K562 (cell line): ENCODE data around the gene NOA1. TPM values are rescaled to one million over a fixed set of nuclear protein-coding genes. Genes with fewer than 3 reads are reported as not detected.

ENCODE experiments used
- ATAC-seq: fragments of 200-7000 bp; cut with Tn5 transposase; 3 replicates; pipeline ENCODE4 v1.9.1; 2020; ENCODE audit warnings: moderate library complexity
- BruUV-seq: library from RNA; stranded (reverse); fragments of 400-500 nt; replicated peaks from 2 replicates; lab custom pipeline; 2021; lab: Mats Ljungman, UMichigan
- CTCF ChIA-PET: fragments of 300-600 bp; formaldehyde crosslinking; extraction: SDS; loops from one replicate; lab custom pipeline; 2021; ENCODE audit warnings: low intra/inter-chr PET ratio; lab: Yijun Ruan, JAX
- POLR2A ChIA-PET: fragments of 300-600, 350-650 bp; sonication (Branson Sonifier 250); formaldehyde crosslinking; extraction: SDS; loops from one replicate; lab custom pipeline; 2021; ENCODE audit warnings: antibody characterized with exemption, inconsistent platforms; lab: Yijun Ruan, JAX
- DNase-seq, 4 experiments: peaks; one replicate each; pipeline versions ENCODE4 v3.0.0 to v3.0.0-alpha.2; 2011 to 2018; ENCODE audit warnings: low spot score in 3 of 4, mixed read lengths in 3 of 4; ENCODE audit errors: extremely low read depth in 1 of 4
- FAIRE-seq: peaks from 2 replicates; lab custom pipeline; 2011; peaks lifted over from hg19 to GRCh38; lab: Jason Lieb, UNC
- H2AFZ ChIP-seq: 2 replicates; pipeline ENCODE4 v1.6.0; 2011; ENCODE audit warnings: low read depth, low read length, control low read depth, inconsistent platforms
- H3K27ac ChIP-seq: fragments of 200-600 bp; 3 replicates; pipeline ENCODE4 v1.8.0; 2011; ENCODE audit warnings: low read depth, mild to moderate bottlenecking, control low read depth, inconsistent platforms, low read length, moderate library complexity, mixed read lengths; ENCODE audit errors: extremely low read depth
- H3K27me3 ChIP-seq, 2 experiments: fragments of 300-600 bp in 1 of 2; 2 replicates in 1 of 2; 3 replicates in 1 of 2; pipeline versions ENCODE4 v1.6.0 to v1.8.0; 2011; ENCODE audit warnings: inconsistent platforms in 2 of 2, low read length in 2 of 2, mild to moderate bottlenecking in 1 of 2, mixed read lengths in 1 of 2, moderate library complexity in 1 of 2; ENCODE audit not compliant: control insufficient read depth in 2 of 2, insufficient read depth in 2 of 2
- H3K36me3 ChIP-seq: fragments of 300-600 bp; 3 replicates; pipeline ENCODE4 v1.8.0; 2011; ENCODE audit warnings: mild to moderate bottlenecking, low read length, inconsistent platforms; ENCODE audit not compliant: control insufficient read depth, insufficient read depth
- H3K4me1 ChIP-seq, 2 experiments: fragments of 200-600 bp in 1 of 2; replicated peaks in 1 of 2; 2 replicates in 1 of 2; 3 replicates in 1 of 2; pipeline versions ENCODE4 v1.5.1 to v1.8.0; 2011; ENCODE audit warnings: inconsistent platforms in 2 of 2, low read length in 2 of 2, mild to moderate bottlenecking in 1 of 2, mixed read lengths in 1 of 2, moderate library complexity in 1 of 2; ENCODE audit not compliant: control insufficient read depth in 2 of 2, insufficient read depth in 2 of 2
- H3K4me2 ChIP-seq: 2 replicates; pipeline ENCODE4 v1.6.1; 2011; ENCODE audit warnings: low read length, control low read depth, inconsistent platforms, mixed read lengths; ENCODE audit not compliant: insufficient read depth
- H3K4me3 ChIP-seq: fragments of 200-600 bp; sonication (generic), shearing (Covaris generic); 2 replicates; pipeline ENCODE4 v1.5.1; 2016; ENCODE audit warnings: control low read depth, inconsistent platforms
- H3K79me2 ChIP-seq: fragments of 200-600 bp; 3 replicates; pipeline ENCODE4 v1.8.0; 2011; ENCODE audit warnings: low read length, inconsistent platforms; ENCODE audit not compliant: control insufficient read depth, insufficient read depth
- H3K9ac ChIP-seq, 2 experiments: 2 replicates each; pipeline versions ENCODE4 v1.6.0 to v1.6.1; 2011; ENCODE audit warnings: low read depth in 2 of 2, low read length in 2 of 2, control low read depth in 1 of 2, inconsistent platforms in 1 of 2, mild to moderate bottlenecking in 1 of 2, mixed read lengths in 1 of 2; ENCODE audit not compliant: insufficient read depth in 1 of 2
- H3K9me1 ChIP-seq: one replicate; pipeline ENCODE4 v1.6.0; 2011; ENCODE audit warnings: inconsistent platforms, mild to moderate bottlenecking, low read length, moderate library complexity; ENCODE audit not compliant: control insufficient read depth, insufficient read depth
- H3K9me3 ChIP-seq: replicated peaks from 2 replicates; pipeline ENCODE4 v1.5.1; 2011; ENCODE audit warnings: low read depth, low read length, inconsistent platforms; ENCODE audit not compliant: control insufficient read depth, insufficient read depth
- H4K20me1 ChIP-seq: replicated peaks from 2 replicates; pipeline ENCODE4 v1.6.1; 2011; ENCODE audit warnings: low read length, inconsistent platforms, mixed read lengths; ENCODE audit not compliant: control insufficient read depth, insufficient read depth
- ZNF407 ChIP-seq: fragments of 450-650 bp; IDR thresholded peaks from 2 replicates; pipeline ENCODE4 v1.6.1; 2016; ENCODE audit warnings: low read depth
- ZNF764 ChIP-seq: fragments of 250-450 bp; sonication (Bioruptor Pico); IDR thresholded peaks from 2 replicates; pipeline ENCODE4 v1.4.0; 2020; ENCODE audit warnings: low read depth, mild to moderate bottlenecking, moderate library complexity
- WGBS: fragments of 100-300 bp; shearing (Covaris generic); methylation state at CpG from one replicate; pipeline ENCODE4 v1.1.6; 2016; ENCODE audit warnings: low coverage, mixed read lengths; ENCODE audit not compliant: insufficient coverage; ENCODE audit errors: missing lambda C conversion rate; 5-methylcytosine and 5-hydroxymethylcytosine counted together
- in situ Hi-C: fragments of 300-500 bp; cut with MboI; formaldehyde crosslinking; loops from 4 replicates; pipeline ENCODE4 v1.15.0; 2018; ENCODE audit warnings: inconsistent platforms, mixed read lengths
- intact Hi-C: fragments of 100-400 bp; cut with micrococcal nuclease; formaldehyde crosslinking; loops from 2 replicates; pipeline ENCODE4 v1.14.2; 2022
- polyA plus RNA-seq, 8 experiments: library from polyadenylated mRNA; depleted of rRNA in 4 of 8; stranded (reverse) in 5 of 8; unstranded in 3 of 8; fragments of >200 nt; fragmentation: Nextera tagmentation in 2 of 8; fragmentation: Illumina TruSeq in 1 of 8; extraction: Ambion mirVana in 2 of 8; extraction: Trizol in 1 of 8; gene quantifications; 2 replicates each; pipeline versions ENCODE4 v1.2.1 to v1.2.3, GENCODE V29; 2011 to 2014; ENCODE audit warnings: inconsistent platforms in 1 of 8, missing spikeins in 1 of 8
- total RNA-seq, 7 experiments: library from RNA; depleted of rRNA in 6 of 7; stranded (reverse); fragments of >200 nt in 6 of 7; fragmentation: Illumina TruSeq in 2 of 7; extraction: Trizol in 2 of 7; gene quantifications; 2 replicates each; pipeline versions ENCODE4 v1.2.1 to v1.2.3, GENCODE V29; 2011 to 2021; ENCODE audit warnings: low replicate concordance in 1 of 7

The NOA1 gene
- total and polyA plus RNA-seq, 9 of the 15 experiments (the other 6 are each of a cell fraction or from before 2014, with no cell fraction given) = 2.6 to 26.6 (median 16.7) TPM

GRCh38 chr4:57023104-57023503 lies 45.7 kb upstream of the NOA1 start:
- no peaks in the 10 kb centered on the region for H3K9me1 ChIP-seq
- H3K4me3 ChIP-seq = no peak overlapping the region
- no peak overlapping the region for H3K27ac ChIP-seq
- peaks cover 98% of the 10 kb centered on the region for H3K36me3 ChIP-seq
- no peaks in the 10 kb centered on the region; the same call in 2 of the 3 replicates for H3K79me2 ChIP-seq
- H2AFZ ChIP-seq = no peak overlapping the region
- ChIA-PET CTCF (no interaction called here), POLR2A (no interaction called here)
- TSS peak; percentile 6 for BruUV-seq
- WGBS = 64% methylated on average over 4 of the region's 4 CpGs
- H3K4me1 ChIP-seq = no peaks in the 10 kb centered on the region
- H4K20me1 ChIP-seq = no peaks in the 10 kb centered on the region; the same call in 1 of the 2 replicates
- TF ChIP-seq ZNF407 = no peak
- TF ChIP-seq ZNF764 (CRISPR knock-in tag) = no peak
- no peaks in the 10 kb centered on the region for H3K9me3 ChIP-seq
- no peak overlapping the region for H3K4me2 ChIP-seq
- intact Hi-C loops = no loop called here
- H3K27me3 ChIP-seq = no peaks in the 10 kb centered on the region
- DNase-seq (no peak), ATAC-seq (no peak), FAIRE-seq (no peak)
- in situ Hi-C loops = no loop called here
- H3K9ac ChIP-seq = no peak overlapping the region
